Caco-2 (cell line): ENCODE results near the gene TOMM5. TPM values are rescaled to one million over a fixed set of nuclear protein-coding genes. Genes with fewer than 3 reads are reported as not detected.

Experiments
- Bru-seq: library from RNA; stranded (reverse); fragments of 400-500 nt; gene quantifications from one replicate; lab custom pipeline; 2021; lab: Mats Ljungman, UMichigan
- BruChase-seq, 2 experiments: library from RNA; stranded (reverse); fragments of 400-500 nt; gene quantifications; one replicate each; lab custom pipeline; 2021; lab: Mats Ljungman, UMichigan
- BruUV-seq: library from RNA; stranded (reverse); fragments of 400-500 nt; replicated peaks from 2 replicates; lab custom pipeline; 2021; lab: Mats Ljungman, UMichigan
- CTCF ChIA-PET: fragments of 300-600 bp; sonication (Branson Sonifier 250); formaldehyde crosslinking; loops from one replicate; lab custom pipeline; 2022; ENCODE audit warnings: antibody characterized with exemption; lab: Charles Lee
- POLR2A ChIA-PET: fragments of 300-600 bp; sonication (Branson Sonifier 250); formaldehyde crosslinking; loops from one replicate; lab custom pipeline; 2022; ENCODE audit warnings: antibody characterized with exemption; lab: Charles Lee
- DNase-seq, 2 experiments: peaks; one replicate each; pipeline versions ENCODE4 v3.0.0 to v3.0.0-alpha.2; 2020 to 2022
- H3K27me3 ChIP-seq: replicated peaks from 2 replicates; pipeline ENCODE4 v1.6.0; 2011; ENCODE audit warnings: low read length; ENCODE audit not compliant: control insufficient read depth, insufficient read depth
- H3K36me3 ChIP-seq: 2 replicates; pipeline ENCODE4 v1.5.1; 2011; ENCODE audit warnings: low read length; ENCODE audit not compliant: control insufficient read depth, insufficient read depth
- H3K4me1 ChIP-seq: fragments of 250-450 bp; sonication (Bioruptor Pico); 2 replicates; pipeline ENCODE4 v1.5.1; 2020; ENCODE audit warnings: mild to moderate bottlenecking
- H3K4me3 ChIP-seq: 2 replicates; pipeline ENCODE4 v1.5.1; 2011; ENCODE audit warnings: low read depth, mild to moderate bottlenecking, control low read depth, low read length
- H3K9me3 ChIP-seq: fragments of 250-450 bp; sonication (Bioruptor Pico); 2 replicates; pipeline ENCODE4 v1.5.1; 2020; ENCODE audit warnings: mild to moderate bottlenecking, moderate library complexity
- H3K27ac Mint-ChIP-seq: one replicate; pipeline ENCODE4 v1.8.0; 2022; ENCODE audit warnings: mixed read lengths; ENCODE audit not compliant: unreplicated experiment
- H3K27me3 Mint-ChIP-seq: one replicate; pipeline ENCODE4 v1.8.0; 2022; ENCODE audit warnings: mixed read lengths; ENCODE audit not compliant: insufficient read depth, unreplicated experiment
- H3K36me3 Mint-ChIP-seq: one replicate; pipeline ENCODE4 v1.8.0; 2022; ENCODE audit warnings: mild to moderate bottlenecking, mixed read lengths; ENCODE audit not compliant: insufficient read depth, unreplicated experiment
- H3K4me1 Mint-ChIP-seq: one replicate; pipeline ENCODE4 v1.8.0; 2022; ENCODE audit warnings: low read depth, mixed read lengths; ENCODE audit not compliant: unreplicated experiment
- H3K4me3 Mint-ChIP-seq: one replicate; pipeline ENCODE4 v1.8.0; 2022; ENCODE audit warnings: mild to moderate bottlenecking, moderate library complexity, mixed read lengths; ENCODE audit not compliant: unreplicated experiment
- H3K9me3 Mint-ChIP-seq: one replicate; pipeline ENCODE4 v1.8.0; 2022; ENCODE audit warnings: mixed read lengths; ENCODE audit not compliant: unreplicated experiment
- intact Hi-C: fragments of 100-400 bp; cut with micrococcal nuclease; formaldehyde crosslinking; loops from one replicate; pipeline ENCODE4 v1.10.0; 2022; ENCODE audit not compliant: unreplicated experiment
- long read RNA-seq: library from polyadenylated mRNA; stranded (forward); transcript quantifications from one replicate; pipeline ENCODE4 v2.0.0, GENCODE V29; 2022
- total RNA-seq: library from RNA; stranded (reverse); gene quantifications from 2 replicates; pipeline ENCODE4 v1.2.3, GENCODE V29; 2022
- TF ChIP-seq, protein P1 (sequence below), 2 experiments: fragments of 200-600 bp in 1 of 2; IDR thresholded peaks; 1 replicate in 1 of 2; 2 replicates in 1 of 2; pipeline versions ENCODE4 v1.5.1 to v1.8.0; 2011 to 2022; ENCODE audit warnings: antibody characterized with exemption in 1 of 2, control low read depth in 1 of 2, inconsistent platforms in 1 of 2, low read depth in 1 of 2, low read length in 1 of 2, mild to moderate bottlenecking in 1 of 2, moderate library complexity in 1 of 2; ENCODE audit not compliant: insufficient read depth in 1 of 2, severe bottlenecking in 1 of 2, unreplicated experiment in 1 of 2

Gene TOMM5
- total RNA-seq, result 185 and 201 TPM in 2 replicates
- percentile 96 among the genes with signal in this experiment for Bru-seq, nascent RNA
- percentile 97 among the genes with signal in this experiment for BruChase-seq, experiment 1, labeled RNA remaining after a 2-hour chase
- BruChase-seq, experiment 2, labeled RNA remaining after a 6-hour chase, result percentile 99 among the genes with signal in this experiment
- long read RNA-seq, transcript TOMM5-202 (2 exons, 808 nt), result minor isoform, 8 of 374 reads
- long read RNA-seq, transcript TOMM5-201 (2 exons, 751 nt), result major isoform, 361 of 374 reads
- long read RNA-seq, partial matches to known transcripts, result 0 of 374 reads
- long read RNA-seq, other reads (novel, unspliced or antisense), result 0 of 374 reads

DNA sequence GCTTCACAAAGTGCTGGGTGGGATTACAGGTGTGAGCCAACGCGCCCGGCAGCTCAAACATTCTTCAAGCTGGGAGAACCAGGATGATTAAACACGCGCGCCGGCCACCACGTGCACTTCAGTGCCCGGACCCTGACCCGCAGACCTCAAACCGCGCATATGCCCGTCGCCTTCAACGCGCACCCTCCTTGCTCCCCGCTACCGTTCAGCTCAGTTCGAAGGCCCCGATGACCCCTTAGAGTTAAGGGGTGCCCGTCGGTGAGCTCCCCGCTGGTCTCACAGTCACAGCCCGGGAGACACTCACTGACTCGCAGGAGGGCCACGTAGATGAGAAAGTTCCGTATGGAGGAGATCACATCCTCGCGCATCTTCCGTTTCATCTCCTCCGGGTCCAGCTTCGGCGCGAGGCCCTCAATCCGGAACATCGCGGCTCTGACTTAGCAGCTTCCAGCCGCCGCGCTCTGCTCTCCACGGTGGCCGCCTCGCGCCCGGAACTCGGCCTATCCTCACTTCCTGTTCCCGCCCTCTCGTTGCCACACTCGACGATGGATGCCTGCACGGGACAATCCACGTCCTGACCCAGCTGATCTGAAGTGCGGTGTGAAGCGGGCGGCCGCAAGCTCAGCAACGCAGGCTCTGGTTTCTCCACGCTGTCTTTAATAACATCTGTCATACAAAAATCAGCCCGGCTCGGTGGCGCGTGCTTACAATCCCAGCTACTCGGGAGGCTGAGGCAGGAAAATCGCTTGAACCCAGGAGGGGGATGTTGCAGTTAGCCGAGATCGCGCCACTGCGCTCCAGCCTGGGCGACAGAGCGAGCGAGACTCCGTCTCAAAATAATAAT is at the start of gene TOMM5:
Gene TOMM5 (minus strand): TSS at position 490 of the 844 bp plus-strand sequence. CDS start 65 bp downstream, at position 425.
- H3K27me3 ChIP-seq, result no peaks in the 10 kb centered on the region
- H3K9me3 Mint-ChIP-seq, result no peaks in the 10 kb centered on the region
- POLR2A ChIA-PET, result interaction anchor here (0.7 to 1.6 kb wide), 6 partner anchors 10 to 192 kb away, joined by 3 to 7 read pairs (median 3); partner anchors contain the start of genes EXOSC3, FBXO10 and POLR1E
- no peaks in the 10 kb centered on the region for H3K27me3 Mint-ChIP-seq
- H3K36me3 ChIP-seq, result no peaks in the 10 kb centered on the region; the same call in none of the 2 replicates
- CTCF ChIA-PET, result interaction anchor here (0.7 kb wide), 1 partner anchor 12 kb away, joined by 3 read pairs; no protein-coding TSS in a partner anchor
- peaks cover 19% of the 10 kb centered on the region for H3K4me1 Mint-ChIP-seq
- TSS peak; percentile 48 for BruUV-seq
- H3K27ac Mint-ChIP-seq, result peak within 1 kb of the TSS; percentile 99
- H3K4me1 ChIP-seq, result peaks cover 13% of the 10 kb centered on the region
- H3K4me3 Mint-ChIP-seq, result peak within 1 kb of the TSS; percentile 98
- H3K36me3 Mint-ChIP-seq, result peaks cover 31% of the 10 kb centered on the region
- DNase-seq, result peak; percentile 93 to 96
- H3K4me3 ChIP-seq, result peak within 1 kb of the TSS; percentile 90
- intact Hi-C loops, result loop anchor here (5.0 kb wide), 3 partner anchors 40 to 105 kb away; partner anchors contain the start of genes FRMPD1 and POLR1E
- H3K9me3 ChIP-seq, result no peaks in the 10 kb centered on the region
- TF ChIP-seq, protein P1, sequence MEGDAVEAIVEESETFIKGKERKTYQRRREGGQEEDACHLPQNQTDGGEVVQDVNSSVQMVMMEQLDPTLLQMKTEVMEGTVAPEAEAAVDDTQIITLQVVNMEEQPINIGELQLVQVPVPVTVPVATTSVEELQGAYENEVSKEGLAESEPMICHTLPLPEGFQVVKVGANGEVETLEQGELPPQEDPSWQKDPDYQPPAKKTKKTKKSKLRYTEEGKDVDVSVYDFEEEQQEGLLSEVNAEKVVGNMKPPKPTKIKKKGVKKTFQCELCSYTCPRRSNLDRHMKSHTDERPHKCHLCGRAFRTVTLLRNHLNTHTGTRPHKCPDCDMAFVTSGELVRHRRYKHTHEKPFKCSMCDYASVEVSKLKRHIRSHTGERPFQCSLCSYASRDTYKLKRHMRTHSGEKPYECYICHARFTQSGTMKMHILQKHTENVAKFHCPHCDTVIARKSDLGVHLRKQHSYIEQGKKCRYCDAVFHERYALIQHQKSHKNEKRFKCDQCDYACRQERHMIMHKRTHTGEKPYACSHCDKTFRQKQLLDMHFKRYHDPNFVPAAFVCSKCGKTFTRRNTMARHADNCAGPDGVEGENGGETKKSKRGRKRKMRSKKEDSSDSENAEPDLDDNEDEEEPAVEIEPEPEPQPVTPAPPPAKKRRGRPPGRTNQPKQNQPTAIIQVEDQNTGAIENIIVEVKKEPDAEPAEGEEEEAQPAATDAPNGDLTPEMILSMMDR (IDR thresholded peaks at IDR 0.05; ENCODE audit: insufficient read depth in 1 of 2, low read depth in 1 of 2, low read length in 1 of 2, severe bottlenecking in 1 of 2, unreplicated experiment in 1 of 2), result no peak

DNA sequence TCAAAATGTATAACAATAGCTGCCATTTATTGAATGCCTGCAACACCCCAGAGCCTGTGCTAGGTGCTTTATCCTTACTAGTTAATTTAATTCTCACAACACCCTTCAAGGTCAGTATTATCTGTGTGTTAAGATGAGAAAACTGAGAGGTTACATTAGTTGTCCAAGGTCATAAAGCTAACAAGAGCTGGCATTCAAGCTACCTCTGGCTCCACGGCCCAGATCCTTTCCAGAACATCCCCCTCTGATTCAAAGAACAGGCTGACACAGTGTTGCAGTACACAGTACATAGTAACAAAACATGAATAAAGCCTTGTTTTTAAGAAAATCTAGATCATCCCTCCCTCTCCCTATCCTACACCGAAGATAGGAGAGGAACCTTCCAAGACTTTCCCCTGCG is 48.9 kb upstream of the TOMM5 start:
- no peak overlapping the region for H3K4me3 Mint-ChIP-seq
- no peak overlapping the region for H3K27ac Mint-ChIP-seq
- no peaks in the 10 kb centered on the region for H3K9me3 Mint-ChIP-seq
- H3K4me1 ChIP-seq, result no peaks in the 10 kb centered on the region
- DNase-seq, result no peak
- intact Hi-C loops, result no loop called here
- ChIA-PET POLR2A (no interaction called here), CTCF (interaction anchor here (0.9 kb wide), 1 partner anchor 14 kb away, joined by 3 read pairs; no protein-coding TSS in a partner anchor)
- H3K36me3 Mint-ChIP-seq, result no peaks in the 10 kb centered on the region
- no peak overlapping the region for H3K4me3 ChIP-seq
- H3K36me3 ChIP-seq, result no peaks in the 10 kb centered on the region
- no peaks in the 10 kb centered on the region for H3K9me3 ChIP-seq
- no TSS peak for BruUV-seq
- peaks cover 14% of the 10 kb centered on the region for H3K27me3 Mint-ChIP-seq
- no peaks in the 10 kb centered on the region for H3K4me1 Mint-ChIP-seq
- TF ChIP-seq, protein P1 (IDR thresholded peaks at IDR 0.05; ENCODE audit: insufficient read depth in 1 of 2, low read depth in 1 of 2, low read length in 1 of 2, severe bottlenecking in 1 of 2, unreplicated experiment in 1 of 2), result no peak
- no peaks in the 10 kb centered on the region; the same call in 1 of the 2 replicates for H3K27me3 ChIP-seq

DNA sequence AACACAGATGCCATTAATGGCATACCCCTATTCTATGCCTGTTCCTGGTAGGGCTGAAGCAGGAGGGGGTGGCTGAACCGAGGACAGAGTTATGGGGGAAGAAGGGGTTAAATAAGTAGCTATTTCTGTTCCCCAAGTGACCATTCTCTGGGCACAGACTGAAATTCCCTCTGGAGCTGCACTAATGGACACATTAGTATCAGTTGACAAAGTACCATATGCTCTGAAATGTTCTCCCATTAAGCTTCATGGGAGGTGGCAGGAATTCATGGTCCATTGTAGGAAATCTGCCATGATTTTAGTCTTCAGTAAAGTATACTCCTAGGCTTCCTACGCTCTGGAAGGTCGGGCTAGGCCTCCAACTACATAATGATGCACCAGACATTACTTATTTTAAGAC is 47.8 kb upstream of the TOMM5 start:
- H3K27me3 ChIP-seq, result no peaks in the 10 kb centered on the region
- H3K4me3 Mint-ChIP-seq, result no peak overlapping the region
- H3K27me3 Mint-ChIP-seq, result peaks cover 20% of the 10 kb centered on the region
- H3K9me3 Mint-ChIP-seq, result no peaks in the 10 kb centered on the region
- no peak overlapping the region for H3K4me3 ChIP-seq
- DNase-seq, result no peak
- no peaks in the 10 kb centered on the region for H3K4me1 ChIP-seq
- TF ChIP-seq, protein P1 (IDR thresholded peaks at IDR 0.05; ENCODE audit: insufficient read depth in 1 of 2, low read depth in 1 of 2, low read length in 1 of 2, severe bottlenecking in 1 of 2, unreplicated experiment in 1 of 2), result no peak
- no peak overlapping the region for H3K27ac Mint-ChIP-seq
- intact Hi-C loops, result no loop called here
- H3K36me3 Mint-ChIP-seq, result no peaks in the 10 kb centered on the region
- H3K9me3 ChIP-seq, result no peaks in the 10 kb centered on the region
- no peaks in the 10 kb centered on the region for H3K36me3 ChIP-seq
- CTCF ChIA-PET, result interaction anchor here (0.9 kb wide), 1 partner anchor 13 kb away, joined by 3 read pairs; no protein-coding TSS in a partner anchor
- POLR2A ChIA-PET, result no interaction called here
- BruUV-seq, result no TSS peak
- no peaks in the 10 kb centered on the region for H3K4me1 Mint-ChIP-seq
